WTC11 (cell line): ENCODE measurements around the gene CRELD2. TPM values are rescaled to one million over a fixed set of nuclear protein-coding genes. Genes with fewer than 3 reads are reported as not detected.

Source experiments
- ATAC-seq: fragments of 200-7000 bp; cut with Tn5 transposase; 2 replicates; pipeline ENCODE4 v1.10.0; 2021; ENCODE audit warnings: mild to moderate bottlenecking, moderate library complexity
- CTCF ChIA-PET: fragments of 300-600 bp; sonication (Branson Sonifier 250); formaldehyde crosslinking; loops from one replicate; lab custom pipeline; 2021; ENCODE audit warnings: antibody characterized with exemption; lab: Charles Lee
- POLR2A ChIA-PET: fragments of 350-600 bp; sonication (Branson Sonifier 250); formaldehyde crosslinking; loops from one replicate; lab custom pipeline; 2021; ENCODE audit warnings: antibody characterized with exemption; lab: Charles Lee
- DNase-seq: peaks from one replicate; pipeline ENCODE4 v3.0.0; 2021; ENCODE audit warnings: low spot score
- H3K27ac Mint-ChIP-seq: 2 replicates; pipeline ENCODE4 v1.8.0; 2021; ENCODE audit warnings: mixed read lengths
- H3K27me3 Mint-ChIP-seq: 2 replicates; pipeline ENCODE4 v1.8.0; 2021; ENCODE audit warnings: low read depth, mild to moderate bottlenecking, moderate library complexity, mixed read lengths
- H3K36me3 Mint-ChIP-seq: 2 replicates; pipeline ENCODE4 v1.8.0; 2021; ENCODE audit warnings: mixed read lengths
- H3K4me1 Mint-ChIP-seq: 2 replicates; pipeline ENCODE4 v1.8.0; 2022; ENCODE audit warnings: mixed read lengths
- H3K4me3 Mint-ChIP-seq: 2 replicates; pipeline ENCODE4 v1.8.0; 2021; ENCODE audit warnings: mild to moderate bottlenecking, moderate library complexity, mixed read lengths
- H3K9me3 Mint-ChIP-seq: 2 replicates; pipeline ENCODE4 v1.8.0; 2021; ENCODE audit warnings: mixed read lengths
- AR ChIP-seq: fragments of 250-450 bp; sonication (Bioruptor Pico); IDR thresholded peaks from 2 replicates; pipeline ENCODE4 v1.9.0; 2021; ENCODE audit warnings: mild to moderate bottlenecking
- CREB1 ChIP-seq: sonication (generic); formaldehyde crosslinking; IDR thresholded peaks from 2 replicates; pipeline ENCODE4 v1.8.0; 2023; ENCODE audit warnings: mild to moderate bottlenecking, missing genetic modification reagents
- E2F5 ChIP-seq: sonication (generic); formaldehyde crosslinking; IDR thresholded peaks from 2 replicates; pipeline ENCODE4 v1.8.1; 2022; ENCODE audit warnings: mild to moderate bottlenecking, moderate library complexity, missing genetic modification reagents
- ESRRA ChIP-seq: sonication (generic); formaldehyde crosslinking; IDR thresholded peaks from 2 replicates; pipeline ENCODE4 v1.8.1; 2022; ENCODE audit warnings: mild to moderate bottlenecking, missing genetic modification reagents, borderline replicate concordance
- GABPB1 ChIP-seq: sonication (generic); formaldehyde crosslinking; IDR thresholded peaks from 2 replicates; pipeline ENCODE4 v1.8.1; 2023; ENCODE audit warnings: mild to moderate bottlenecking, missing genetic modification reagents
- JAZF1 ChIP-seq: fragments of 250-450 bp; sonication (Bioruptor Pico); IDR thresholded peaks from 2 replicates; pipeline ENCODE4 v1.9.0; 2021; ENCODE audit warnings: moderate library complexity, mild to moderate bottlenecking, inconsistent platforms
- RORB ChIP-seq: fragments of 250-450 bp; sonication (Bioruptor Pico); IDR thresholded peaks from 2 replicates; pipeline ENCODE4 v1.9.0; 2021; ENCODE audit warnings: mild to moderate bottlenecking
- ZNF263 ChIP-seq: sonication (generic); formaldehyde crosslinking; IDR thresholded peaks from 2 replicates; pipeline ENCODE4 v1.8.1; 2022; ENCODE audit warnings: low read depth, mild to moderate bottlenecking, moderate library complexity, missing genetic modification reagents
- ZNF512 ChIP-seq: sonication (generic); formaldehyde crosslinking; IDR thresholded peaks from 2 replicates; pipeline ENCODE4 v1.8.1; 2022; ENCODE audit warnings: missing genetic modification reagents, borderline replicate concordance
- ZNF532 ChIP-seq: fragments of 250-450 bp; sonication (Bioruptor Pico); IDR thresholded peaks from 2 replicates; pipeline ENCODE4 v1.9.0; 2021; ENCODE audit warnings: mild to moderate bottlenecking, borderline replicate concordance
- total RNA-seq: library from RNA; stranded (reverse); gene quantifications from 3 replicates; pipeline ENCODE4 v1.2.3, GENCODE V29; 2021

Gene CRELD2
- total RNA-seq, 1 experiment from 2014 or later, result 42.8 TPM

- TF ChIP-seq AR, result no peak
- no peak for TF ChIP-seq E2F5
- TF ChIP-seq ZNF532 (CRISPR knock-in tag), result no peak
- no peak for TF ChIP-seq CREB1
Measured at GRCh38 chr22:49936973-49937757, 18.7 kb downstream of the CRELD2 start (continued).

- Mint-ChIP-seq H3K27me3 (no peaks in the 10 kb centered on the region; the same call in 1 of the 2 replicates), H3K27ac (no peak overlapping the region), H3K36me3 (peaks cover 3% of the 10 kb centered on the region), H3K9me3 (peaks cover 8% of the 10 kb centered on the region), H3K4me1 (peaks cover 4% of the 10 kb centered on the region), H3K4me3 (no peak overlapping the region)
- no peak for ATAC-seq
- TF ChIP-seq RORB (CRISPR knock-in tag) (no peak), JAZF1 (CRISPR knock-in tag) (no peak), ESRRA (CRISPR knock-in tag) (no peak), GABPB1 (CRISPR knock-in tag) (peak; percentile 58; the same call in 1 of the 2 replicates), ZNF263 (CRISPR knock-in tag) (no peak), ZNF512 (CRISPR knock-in tag) (no peak)
- POLR2A ChIA-PET, result interaction anchor here (0.6 kb wide), 2 partner anchors 62 to 264 kb away, joined by 4 read pairs; no protein-coding TSS in a partner anchor
- no peak for DNase-seq
- CTCF ChIA-PET, result interaction anchor here (0.5 to 2.2 kb wide), 4 partner anchors 13 to 1099 kb away, joined by 3 to 23 read pairs (median 3); no protein-coding TSS in a partner anchor
Measured at GRCh38 chr22:49937758-49938564, 19.5 kb downstream of the CRELD2 start.
